NOMO-1 treated with DMSO at 0.1 percent for 48 hours (cell line): ENCODE results near the gene BCL2.
"Not testable (repeated sequence)": the region's sequence is repeated elsewhere in the genome, so short reads cannot be mapped to it uniquely, and the experiment has no call there.

Experiments
- DNase-seq: peaks from one replicate; lab custom pipeline; 2025; ENCODE audit not compliant: unreplicated experiment; lab: John Stamatoyannopoulos, UW

Gene BCL2

DNA sequence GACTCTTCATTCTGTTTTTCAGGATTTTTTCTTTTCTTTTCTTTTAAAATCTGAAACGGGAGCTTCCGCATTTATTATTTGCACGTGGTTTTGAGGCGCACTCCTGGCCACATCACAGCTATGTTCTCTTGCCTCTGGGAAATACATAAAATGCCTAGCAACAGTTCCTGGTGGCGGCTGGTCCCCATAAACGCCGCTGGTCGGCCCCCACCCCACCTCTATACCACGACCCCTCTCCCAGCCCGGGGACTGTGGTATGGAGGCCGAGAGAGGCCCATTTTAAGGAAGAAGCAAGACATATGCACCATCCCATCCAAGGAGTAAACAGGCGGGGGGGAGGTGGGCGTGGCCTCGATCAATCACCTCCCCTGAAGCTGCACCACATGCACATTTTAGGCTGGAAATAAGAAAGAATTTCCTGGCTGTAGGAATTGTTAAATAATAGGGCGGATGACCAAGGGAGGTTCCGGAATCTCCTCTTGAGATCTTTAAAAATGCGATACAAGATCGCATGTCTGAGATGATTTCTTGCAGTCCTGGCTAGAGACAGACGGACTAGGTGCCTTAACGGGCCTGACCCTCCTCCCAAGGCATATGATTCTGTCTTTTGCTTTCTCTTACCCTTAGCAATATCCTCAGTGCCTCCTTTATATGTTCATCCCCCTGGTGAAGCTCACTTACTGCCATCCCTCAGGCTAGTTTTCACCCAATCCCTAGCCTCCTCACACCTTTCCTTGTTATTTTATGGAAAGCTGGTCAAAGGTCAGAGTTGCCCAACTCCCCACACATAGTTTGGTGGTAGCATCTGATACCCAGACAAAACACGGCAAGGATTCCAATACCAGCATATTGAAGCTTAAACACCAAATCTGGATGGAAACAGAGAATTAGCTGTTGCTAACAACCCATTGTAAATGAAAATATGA, 82.4 kb downstream of the BCL2 start:
- DNase-seq: peak; percentile 75

DNA sequence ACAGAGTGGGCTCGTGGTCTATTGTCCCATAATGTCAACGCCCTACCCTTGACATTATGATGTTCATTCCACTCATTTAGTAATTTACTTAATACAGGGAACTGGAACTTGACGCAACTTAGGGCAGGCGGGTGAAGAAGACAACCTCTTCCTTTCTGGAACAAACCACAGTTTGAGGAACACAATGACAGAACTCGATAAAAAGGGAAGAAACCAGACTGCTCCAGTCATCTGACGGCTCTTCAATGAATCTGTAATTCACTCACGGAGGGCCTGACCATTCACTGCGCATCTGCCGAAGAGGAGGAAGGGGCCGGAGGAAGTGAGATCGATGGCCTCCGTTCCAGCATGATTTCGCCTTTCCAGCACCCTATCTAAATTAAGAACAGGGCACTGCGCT, 83.2 kb downstream of the BCL2 start:
- peak; percentile 96 for DNase-seq

DNA sequence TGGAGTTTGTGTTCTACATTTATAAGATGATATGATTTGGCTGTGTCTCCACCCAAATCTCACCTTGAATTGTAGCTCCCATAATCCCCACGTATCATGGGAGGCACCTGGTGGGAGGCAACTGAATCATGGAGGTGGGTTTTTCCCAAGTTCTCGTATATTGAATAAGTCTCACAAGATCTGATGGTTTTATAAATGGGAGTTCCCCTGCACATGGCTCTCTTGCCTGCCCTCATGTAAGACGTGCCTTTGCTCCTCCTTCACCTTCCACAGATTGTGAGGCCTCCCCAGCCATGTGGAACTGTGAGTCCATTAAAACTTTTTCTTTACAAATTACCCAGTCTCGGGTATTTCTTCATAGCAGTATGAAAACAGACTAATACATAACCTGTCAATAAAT, 83.6 kb downstream of the BCL2 start:
- DNase-seq: not testable (repeated sequence)

DNA sequence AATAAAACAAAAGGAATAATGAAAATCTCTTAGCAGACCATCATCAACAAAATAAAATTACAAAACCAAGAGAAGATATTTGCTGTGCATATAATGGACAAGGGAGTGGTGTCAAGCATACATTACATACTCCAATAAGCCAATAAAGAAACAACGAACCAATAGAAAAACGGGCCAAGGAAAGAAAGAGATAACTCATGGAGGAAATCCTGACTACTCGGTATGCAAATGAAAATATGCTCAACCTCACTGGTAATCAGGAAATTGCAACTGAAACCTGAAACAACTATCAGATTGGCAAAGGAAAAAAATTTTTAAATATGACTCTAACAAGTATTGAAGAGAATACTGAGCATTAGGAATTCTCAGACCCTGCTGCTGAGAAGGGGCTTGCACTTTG, 84.7 kb downstream of the BCL2 start:
- DNase-seq: no peak

DNA sequence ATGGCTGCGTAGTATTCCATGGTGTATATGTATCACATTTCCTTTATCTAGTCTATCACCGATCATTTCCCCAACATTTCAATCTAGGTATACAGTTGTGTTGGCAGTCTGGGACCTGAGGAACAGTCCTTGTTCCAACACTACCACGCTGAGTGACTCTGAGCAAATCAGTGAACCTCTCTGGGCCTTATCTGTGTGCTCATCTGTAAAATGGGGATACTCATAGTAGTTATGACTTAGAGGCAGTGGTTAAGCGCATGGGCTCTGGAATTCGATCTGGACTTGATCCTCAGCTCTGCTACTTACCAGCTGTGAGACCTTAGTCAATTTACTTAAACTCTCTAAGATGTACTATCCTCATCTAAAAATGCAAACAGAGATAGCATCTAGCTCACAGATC, 85.1 kb downstream of the BCL2 start:
- no peak for DNase-seq

DNA sequence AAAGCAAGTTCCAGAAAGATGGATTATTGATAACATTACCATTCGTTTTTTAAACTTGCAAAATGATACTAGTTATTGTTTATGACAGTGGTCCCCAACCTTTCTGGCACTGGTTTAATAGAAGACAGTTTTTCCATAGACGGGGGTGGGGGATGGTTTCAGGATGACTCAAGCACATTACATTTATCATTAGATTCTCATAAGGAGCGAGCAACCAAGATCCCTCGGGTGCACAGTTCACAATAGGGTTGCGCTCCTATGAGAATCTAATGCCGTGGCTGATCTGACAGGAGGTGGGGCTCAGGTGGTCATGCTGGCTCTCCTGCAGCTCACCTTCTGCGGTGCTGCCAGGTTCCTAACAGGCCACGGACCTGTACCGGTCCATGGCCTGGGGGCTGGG, 86.2 kb downstream of the BCL2 start:
- no peak for DNase-seq

DNA sequence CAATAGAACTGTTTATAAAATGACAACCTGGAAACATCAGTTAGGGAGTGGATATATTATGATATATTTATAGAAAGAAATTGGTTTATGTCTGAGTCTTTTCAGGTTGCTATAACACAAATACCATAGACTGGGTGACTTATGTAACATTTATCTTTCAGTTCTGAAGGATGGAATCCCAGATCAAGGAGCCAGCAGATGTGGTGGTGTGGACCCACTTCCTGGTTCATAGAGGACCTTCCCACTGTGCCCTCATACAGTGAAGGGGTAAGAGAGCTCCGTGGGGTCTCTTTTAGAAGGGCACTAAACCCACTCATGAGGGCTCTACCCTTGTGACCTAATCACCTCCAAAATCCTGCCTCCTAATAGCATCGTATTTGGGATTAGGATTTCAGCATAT, 86.7 kb downstream of the BCL2 start:
- no peak for DNase-seq

DNA sequence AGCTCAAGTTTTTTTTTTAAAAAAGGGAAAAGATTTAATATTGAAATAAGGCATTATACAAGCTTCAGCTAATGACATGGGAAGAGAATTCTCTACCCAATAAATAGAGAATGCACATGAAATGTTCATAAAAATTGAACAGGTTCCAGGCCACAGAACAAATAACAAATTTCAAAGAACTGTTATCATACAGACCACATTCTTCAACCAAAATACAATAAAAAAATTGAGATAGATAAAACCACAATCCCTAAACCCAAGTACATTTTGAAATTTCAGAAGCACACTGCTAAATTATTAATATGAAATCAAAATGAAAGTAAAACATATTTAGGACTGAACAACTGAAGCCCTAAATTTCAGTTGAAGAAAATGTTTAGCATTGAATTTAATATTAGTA, 89.6 kb downstream of the BCL2 start:
- no peak for DNase-seq

DNA sequence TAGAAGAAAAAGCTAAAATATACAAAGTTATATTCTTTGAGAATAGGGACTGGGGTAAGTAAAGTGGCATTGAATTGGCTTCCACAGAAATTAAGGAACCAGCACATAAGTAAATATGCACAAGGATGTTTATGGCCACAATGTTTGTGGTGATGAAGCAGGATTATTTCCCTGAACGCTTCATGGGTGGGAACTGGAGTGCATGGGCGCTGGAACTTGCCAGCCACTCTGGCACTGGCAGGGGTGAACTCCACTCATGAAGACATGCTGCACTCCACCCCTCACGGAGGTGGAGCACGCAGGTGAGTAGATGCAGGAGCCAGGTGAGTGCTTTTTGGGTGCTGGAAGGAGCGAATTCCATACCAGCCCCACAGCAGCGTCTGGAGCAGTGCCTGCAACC, 94.1 kb downstream of the BCL2 start:
- no peak for DNase-seq

DNA sequence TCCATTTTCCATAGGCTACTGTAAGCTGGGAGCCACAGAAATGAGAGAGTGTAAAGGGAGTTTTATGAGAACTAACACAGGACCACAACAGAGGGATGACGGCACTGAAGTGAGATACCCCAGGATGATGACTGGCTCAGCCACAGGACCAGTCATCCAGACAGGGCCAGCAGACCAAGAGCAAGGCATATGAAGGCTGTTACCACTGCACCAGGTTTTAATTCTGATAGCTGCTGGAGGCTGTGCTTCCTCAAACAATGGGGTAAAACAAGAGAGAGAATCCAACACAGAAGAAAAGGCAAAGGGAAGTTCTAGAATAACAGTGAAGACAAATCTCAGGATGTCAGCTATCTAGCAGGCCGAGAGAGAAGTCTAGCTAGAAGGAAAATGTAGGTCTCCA, 94.9 kb downstream of the BCL2 start:
- no peak for DNase-seq

DNA sequence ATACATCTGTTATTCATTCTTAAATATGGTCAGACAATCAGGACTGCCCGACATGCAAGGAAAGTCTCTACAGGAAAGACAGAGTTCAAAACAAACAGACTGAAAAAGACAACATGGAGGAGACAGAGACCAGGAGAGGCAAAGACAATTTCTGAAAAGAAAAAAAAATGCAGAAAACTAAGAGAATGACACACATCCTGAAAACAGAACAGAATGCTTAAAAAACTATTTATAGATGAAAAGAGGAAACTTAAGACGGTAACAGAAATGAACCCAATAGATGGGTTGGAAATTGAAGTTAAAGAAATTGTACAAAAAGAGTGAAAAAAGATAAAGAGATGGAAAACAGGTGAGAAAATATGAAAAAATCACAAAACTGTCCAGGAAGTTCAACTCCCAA, 95.7 kb downstream of the BCL2 start:
- DNase-seq: peak; percentile 52

DNA sequence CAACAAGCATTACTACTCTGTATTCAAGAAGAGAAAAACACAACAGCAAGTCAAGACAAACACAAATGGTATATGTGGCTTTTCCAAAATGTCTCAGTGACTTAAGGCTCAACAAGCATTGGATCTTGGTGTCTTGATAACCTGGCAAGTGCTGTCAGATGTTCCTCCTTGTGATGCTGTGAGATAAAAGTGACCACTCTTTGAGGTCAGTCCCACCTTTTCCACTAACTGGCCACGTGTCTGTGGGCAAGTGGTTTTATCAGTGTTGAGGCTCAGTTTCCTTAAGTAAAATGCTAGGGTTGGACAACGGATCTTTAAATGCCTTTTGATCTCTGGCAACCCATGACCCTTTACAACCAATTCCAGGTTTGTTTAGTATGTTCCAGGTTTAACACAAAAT, 98.7 kb downstream of the BCL2 start:
- no peak for DNase-seq

DNA sequence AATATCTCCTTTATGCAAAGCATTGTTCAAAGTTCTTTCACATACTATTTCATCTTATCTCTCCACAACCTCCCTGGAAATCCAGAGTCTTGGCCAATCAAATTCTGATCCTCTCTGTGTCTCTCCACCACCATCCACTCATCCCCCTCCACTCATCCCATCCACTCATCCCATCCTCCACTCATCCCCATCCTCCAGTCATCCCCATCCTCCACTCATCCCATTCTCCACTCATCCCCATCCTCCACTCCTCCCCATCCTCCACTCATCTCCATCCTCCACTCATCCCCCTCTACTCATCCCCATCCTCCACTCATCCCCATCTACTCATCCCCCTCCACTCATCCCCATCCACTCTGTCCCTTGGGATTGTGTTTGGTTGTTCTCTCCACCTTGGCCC, 101.1 kb downstream of the BCL2 start:
- no peak for DNase-seq

DNA sequence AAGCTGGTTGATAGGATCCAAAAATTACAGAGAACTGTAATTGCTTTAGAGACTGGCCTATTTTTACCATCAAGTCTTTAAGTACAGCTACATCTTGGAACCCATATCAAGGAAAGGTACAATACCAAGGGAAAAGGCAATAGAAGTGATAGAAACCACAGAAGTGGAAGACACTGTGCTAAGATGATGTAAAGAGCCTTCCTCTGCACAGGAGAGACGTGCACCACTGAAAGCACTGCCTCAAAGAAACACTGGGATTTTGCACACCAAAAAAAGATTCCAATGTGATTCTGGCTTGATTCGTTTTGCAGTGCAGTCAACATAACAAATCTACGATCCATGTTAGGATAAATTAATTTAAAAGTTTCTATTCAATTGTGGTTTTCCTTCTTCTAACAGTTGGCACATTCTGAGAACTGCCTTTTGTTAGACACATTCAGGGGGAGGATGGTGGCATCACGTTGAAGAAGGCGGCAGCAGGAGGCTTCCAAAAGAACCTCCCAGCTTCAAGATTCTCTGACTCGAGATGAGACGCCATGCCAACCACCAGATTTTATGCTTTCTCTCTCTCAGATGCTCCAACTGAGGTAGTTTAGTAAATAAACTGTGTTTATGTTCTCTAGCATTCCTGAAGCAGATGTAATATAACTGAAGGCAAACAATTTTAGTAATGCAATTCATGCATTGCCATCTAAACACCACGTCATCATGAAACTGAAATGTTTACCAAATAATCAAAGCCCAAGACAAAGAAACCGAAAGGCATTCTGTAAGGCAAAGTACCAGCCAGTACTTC, 102.9 kb downstream of the BCL2 start:
- no peak for DNase-seq

DNA sequence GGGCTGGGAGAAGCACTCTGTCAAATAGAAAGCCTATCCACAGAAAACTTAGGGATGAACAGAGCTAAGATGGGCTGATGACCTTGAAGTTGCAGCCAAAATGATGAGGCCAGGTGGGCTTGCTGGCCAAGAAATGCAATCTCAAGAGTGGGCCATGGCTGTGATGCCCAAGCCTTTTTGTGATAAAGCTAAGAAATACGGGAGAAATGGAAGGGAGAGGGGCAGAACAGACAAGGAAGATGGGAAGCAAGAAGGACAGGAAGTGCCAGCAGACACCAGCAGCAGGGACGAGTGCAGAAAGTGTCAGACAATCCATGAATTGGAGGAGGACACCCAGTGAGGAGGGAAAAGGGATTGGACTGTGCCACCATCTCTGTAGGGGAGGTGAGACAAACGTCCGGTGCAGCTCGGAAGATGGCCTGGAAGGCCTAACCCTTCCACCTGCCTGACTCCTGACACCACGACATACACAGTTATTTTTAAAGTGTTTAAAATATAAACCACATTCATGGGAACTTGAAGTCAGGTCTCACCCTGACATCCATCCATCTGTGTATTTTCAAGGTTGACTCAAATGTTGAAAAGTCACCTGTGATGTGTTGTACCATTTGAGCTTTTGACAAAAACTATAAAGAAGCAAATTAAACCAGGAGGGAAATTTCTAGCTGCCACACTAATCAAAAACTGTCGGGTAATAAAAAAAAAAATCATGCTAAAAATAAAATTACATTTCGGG, 105.5 kb downstream of the BCL2 start:
- DNase-seq: no peak

DNA sequence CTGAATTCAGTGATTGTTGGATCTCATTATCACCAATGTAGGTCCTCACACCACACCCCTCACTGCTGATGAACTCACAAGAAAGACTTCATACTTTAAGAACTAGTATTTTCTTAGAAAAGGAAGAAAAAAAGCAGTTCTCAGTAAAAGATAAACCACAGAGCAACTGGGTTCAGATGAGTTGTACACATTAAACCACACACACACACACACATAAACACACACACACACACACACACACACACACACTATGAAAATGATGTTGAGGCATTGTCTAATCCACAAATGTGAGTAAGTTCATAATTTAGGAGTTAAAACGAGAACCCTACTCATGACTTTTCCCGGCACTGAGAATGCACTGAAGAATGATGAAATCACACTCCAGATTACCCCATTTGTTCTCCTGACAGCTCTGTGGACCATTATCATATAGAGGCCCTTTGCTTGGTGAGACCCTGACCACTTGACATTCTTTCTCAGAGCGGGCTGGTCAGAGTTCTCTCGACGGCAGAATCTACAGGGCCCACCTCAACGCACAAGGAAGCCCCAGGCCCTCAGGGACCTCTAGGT, 106.2 kb downstream of the BCL2 start:
- no peak for DNase-seq

DNA sequence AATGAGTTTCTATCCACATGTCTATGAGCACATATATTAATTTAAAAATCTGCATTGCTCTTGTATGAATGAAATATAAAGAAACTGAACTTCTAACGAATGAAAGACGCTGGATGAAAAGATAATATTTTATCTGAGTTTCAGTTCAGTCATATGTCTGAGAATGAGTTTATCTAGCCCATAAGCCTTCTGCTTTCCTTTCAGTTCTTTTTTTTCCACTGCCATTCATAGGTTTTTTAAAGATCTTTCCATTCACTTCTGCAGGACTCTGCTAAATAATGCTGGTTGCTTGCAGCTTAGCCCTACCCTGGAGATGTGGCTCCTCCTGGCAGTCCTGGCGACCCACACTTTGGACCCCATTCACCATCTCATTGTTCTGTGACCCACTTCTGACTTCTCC, 109.0 kb downstream of the BCL2 start:
- no peak for DNase-seq

DNA sequence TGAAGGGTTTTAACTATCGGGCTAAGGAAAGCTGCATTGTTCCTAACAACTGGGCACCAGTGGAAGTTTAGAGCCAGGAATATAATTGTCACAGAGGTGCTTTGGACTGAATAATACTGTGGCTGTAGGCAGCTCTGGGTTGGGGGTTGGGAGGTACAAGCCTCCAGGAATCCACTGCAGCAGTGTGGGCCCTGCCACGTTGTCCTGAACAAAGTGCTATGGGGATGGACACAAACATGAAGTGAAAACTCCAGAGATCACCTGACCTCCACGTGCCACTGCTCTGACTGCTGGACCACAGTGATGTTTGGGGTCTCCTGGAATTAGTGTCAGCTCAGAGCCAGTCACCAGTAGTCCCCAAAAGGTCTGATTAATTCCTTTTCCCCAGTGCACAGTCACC, 110.9 kb downstream of the BCL2 start:
- DNase-seq: no peak

DNA sequence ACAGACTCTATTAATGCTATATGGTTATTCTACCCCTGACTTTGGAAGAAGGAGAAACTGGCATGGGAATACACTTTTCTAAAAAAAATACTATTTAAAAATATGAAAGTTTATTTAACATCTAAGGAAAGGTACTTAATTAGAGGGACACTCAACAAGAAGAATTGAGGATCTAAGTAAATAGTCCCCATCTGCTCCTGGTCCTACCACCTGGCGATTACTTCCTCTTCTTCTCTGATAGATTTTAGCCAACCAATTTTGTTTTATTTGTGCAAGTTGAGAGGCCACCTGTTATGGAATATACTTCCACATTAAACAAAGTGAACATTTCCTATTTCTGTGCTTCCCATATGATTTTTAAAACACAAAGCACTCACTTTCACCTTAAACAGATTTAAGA, 111.7 kb downstream of the BCL2 start:
- no peak for DNase-seq

DNA sequence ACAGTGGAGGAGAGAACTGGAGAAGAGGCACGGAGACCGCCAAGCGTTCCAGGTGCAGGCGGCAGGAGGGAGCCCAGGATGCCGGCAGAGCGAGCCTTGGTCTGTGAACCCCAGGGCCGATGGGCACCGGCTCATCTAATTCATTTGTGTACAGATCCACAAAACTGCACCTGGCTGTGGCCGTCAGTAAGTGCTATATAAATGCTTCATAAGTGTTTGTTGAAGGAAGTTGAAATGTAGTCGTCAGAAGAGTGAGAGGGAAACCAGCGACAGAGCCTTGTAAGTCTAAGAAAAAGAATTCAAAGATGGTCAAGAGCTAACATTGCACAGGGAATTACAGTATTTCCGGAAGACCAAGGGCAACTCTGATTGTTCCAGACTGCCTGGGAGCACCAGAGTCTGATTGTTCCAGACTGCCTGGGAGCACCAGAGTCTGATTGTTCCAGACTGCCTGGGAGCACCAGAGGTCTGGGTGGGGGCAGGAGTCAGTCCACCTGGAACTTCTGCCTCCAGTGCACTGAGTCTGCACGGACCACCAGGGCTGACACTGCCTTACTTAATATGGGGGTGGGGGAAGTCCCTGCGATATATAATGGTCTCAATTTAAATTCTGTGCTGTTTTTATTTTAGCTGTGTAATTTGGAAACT, 112.3 kb downstream of the BCL2 start:
- DNase-seq: no peak
